Activated T-cell treated with anti-CD3 and anti-CD28 coated beads for 1 hour (primary cell): ENCODE measurements around the gene RELN.

ENCODE experiments used
- DNase-seq: peaks from one replicate; pipeline ENCODE4 v3.0.0-alpha.2; 2020; ENCODE audit warnings: low read depth

Gene RELN

DNA sequence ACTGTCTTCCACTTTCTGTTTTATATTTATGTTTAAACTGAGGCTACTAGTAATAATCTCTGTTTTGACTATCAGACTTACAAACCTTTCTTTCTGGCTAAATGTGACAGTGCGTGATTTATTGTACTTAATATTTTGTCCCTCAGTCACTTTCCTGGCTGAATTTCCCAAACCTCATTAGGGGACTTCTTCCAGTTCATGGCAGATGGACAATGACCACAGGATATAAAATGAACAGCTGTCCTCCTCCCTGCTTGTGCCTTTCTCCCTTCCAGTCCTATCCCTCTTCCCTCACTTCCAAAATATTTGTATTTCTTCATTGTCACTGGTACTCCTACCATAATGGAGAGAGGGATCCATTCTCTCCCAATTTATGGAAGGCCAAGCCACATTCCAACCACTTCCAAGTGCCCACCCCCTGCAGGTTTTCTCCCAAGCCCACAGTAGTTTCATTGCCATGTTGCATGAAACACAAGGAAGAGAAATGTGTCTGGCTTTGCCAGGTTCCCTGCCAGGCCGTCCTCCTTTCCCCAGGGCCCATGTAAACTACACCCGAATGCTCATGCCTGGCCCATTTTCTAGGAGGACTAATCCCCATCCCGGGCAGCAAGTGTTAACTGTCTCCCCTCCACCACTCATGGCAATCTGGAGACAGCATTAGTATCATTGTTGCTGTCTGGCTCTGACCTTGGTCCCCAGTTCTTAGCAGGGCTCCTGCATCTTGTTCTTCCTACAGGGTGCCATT is 273.9 kb downstream of the RELN start:
- DNase-seq: no peak

DNA sequence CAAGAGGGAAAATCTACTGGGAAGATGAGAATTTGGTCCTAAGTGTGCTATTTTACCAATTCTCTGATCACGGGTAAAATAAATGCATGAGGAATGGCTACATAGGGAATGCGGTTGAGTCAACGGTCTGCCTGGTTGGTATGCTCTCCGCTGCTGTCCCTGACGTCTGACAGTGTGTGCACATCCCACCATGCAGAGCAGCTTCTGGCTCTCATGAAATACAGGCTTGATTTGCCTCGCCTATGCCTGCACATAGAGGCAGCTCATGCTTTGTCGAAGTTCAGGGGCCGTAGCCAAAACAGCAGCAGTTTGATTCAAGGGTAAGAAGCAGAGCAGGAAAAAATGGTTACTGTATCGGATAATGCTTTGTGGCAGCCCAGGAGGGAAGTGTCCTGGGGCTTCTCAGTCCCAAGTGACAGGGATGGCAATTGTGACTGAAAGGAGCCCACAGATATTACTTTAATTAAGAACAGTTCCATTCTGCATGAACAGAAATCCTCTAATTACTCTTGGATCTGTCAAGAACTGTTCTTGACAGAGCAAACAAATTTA is 275.0 kb downstream of the RELN start:
- no peak for DNase-seq

DNA sequence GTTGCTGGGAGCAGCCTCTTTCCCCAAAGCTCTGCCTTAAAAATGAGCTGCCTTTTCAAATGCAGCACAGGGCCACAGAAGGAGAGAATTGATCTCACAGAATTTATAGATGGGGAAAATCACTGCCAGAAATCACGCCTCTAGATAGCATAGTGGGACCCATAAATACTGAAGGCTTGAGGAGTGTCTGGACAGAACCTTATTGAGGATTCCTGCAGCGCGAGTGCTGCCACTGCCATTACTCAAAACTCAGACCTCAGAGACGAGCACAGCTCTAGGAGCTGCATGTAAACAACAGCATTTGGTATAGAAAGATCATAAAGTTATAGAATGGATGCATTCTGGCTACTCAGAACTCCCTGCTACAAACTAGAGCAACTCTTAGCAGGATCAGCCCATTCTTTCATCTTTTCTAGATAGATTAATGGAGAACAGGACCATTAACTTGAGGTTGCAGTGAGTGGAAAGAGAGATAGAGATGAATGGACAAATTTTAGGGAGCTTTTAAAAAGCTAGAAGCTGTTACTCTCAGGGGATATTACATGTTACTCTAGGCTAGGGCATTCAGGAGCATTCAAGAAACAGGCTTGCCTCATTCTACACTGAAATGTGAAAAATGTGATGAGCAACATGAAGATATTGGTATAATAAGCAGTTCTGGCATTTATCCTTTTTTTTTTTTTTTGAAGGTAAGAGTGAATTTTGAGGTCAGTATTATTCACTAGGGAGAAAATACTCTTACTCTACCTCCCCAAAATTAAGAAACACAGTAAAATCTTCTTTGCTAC is 276.3 kb downstream of the RELN start:
- no peak for DNase-seq

DNA sequence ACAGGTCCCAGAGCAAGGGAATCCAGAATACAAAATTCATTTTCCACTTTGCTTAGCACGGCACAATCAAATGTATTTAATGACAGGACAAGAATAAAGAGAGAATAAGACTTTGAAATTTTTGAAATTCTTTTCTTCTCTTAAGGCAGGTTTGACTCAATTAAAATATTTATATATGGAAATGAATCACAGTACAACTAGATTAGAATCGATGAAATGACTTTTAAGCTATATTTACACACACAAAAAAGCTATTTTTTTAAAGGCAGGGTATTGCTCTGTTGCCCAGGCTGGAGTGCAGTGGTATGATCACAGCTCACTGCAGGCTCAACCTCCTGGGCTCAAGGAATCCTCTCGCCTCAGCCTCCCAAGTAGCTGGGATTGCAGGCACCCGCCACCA is 278.0 kb downstream of the RELN start:
- no peak for DNase-seq

DNA sequence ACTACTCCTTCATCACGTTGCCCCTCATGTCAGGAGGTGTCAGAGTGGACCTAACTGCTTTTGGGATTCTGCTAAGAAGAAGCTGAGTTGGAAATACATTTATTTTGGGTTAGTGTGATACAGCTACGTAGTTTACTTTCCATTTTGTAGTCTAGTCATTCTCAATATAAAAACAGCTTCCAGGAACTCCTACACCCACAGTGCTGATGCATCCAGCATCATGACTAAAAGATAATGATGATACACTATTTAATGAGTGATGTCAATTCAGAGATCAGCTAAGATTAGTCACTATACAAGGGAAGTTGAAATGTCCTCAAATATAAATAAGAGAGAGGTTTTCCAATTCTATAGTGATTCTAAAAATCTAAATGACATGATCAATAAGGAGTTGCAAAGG is 279.2 kb downstream of the RELN start:
- DNase-seq: no peak

DNA sequence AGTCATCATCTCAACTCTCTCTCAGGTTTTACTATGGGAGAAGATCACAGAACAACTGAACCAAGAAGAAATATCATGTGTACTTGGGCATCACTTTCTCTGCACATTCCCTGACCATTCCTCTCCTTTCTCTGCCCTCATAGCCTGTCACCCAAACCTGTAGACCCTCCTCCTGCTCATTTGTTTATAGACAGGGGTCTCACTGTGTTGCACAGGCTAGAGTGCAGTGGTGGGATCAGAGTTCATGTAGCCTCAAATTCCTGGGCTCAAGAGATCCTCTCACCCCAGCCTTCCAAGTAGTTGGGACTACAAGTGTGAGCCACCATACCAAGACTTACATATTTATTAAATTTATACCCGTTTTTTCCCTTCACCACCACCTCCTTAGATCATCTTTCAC is 282.7 kb downstream of the RELN start:
- DNase-seq: no peak

DNA sequence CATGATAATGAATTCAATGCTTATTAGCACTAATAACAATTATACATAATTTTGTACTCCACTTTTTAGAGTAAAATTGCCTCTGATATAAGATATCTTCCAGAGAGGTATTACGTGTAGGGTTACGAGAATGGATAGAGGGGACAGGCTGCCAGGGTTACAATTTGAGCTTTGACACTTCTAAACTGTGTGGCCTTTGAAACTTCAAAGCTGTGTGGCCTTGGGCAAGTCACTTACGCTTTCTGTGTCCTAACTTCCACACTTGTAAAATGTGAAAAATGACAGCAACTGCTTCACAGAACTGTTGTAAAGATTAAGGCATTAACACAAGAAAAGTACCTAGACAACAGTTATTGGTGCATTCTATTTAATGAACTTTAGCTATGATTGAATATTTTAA is 283.9 kb downstream of the RELN start:
- DNase-seq: no peak

DNA sequence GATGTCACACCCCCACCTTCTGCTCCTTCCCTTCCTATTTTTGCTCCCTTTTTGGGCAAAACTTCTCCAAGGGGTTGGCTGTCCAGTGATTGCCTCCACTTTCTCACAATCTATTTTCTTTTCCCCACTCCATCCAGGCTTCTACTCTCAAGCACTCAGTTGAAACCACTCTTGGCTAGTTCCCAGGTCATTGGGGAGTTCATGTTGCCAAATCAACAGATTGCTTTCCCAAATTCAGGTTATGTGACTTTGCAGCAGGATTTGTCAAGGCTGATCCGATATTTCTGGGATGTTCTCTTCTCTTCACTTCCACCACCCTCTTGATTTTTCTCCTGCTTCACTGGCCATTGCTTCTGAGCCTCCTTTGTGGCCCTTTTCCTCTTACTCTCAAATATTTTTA is 284.8 kb downstream of the RELN start:
- DNase-seq: no peak

DNA sequence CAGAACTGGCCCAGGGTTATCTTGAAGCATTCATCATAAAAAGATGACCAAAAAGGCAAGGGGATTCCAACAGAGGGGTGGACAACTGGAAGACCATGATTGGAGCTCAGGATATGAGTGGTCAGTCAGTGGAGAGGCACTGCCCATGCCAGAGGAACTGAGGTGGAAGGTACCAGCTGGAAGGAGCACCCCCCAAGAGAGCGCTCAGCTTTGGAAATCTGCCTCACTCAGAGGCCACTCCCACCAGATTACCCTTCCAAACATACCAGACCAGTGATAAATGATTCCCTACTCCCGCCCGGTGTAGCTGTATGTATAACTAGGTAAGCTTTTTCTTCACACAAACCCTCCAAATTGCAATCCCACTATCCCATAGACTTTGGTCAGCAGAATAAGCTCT is 286.5 kb downstream of the RELN start:
- DNase-seq: no peak

DNA sequence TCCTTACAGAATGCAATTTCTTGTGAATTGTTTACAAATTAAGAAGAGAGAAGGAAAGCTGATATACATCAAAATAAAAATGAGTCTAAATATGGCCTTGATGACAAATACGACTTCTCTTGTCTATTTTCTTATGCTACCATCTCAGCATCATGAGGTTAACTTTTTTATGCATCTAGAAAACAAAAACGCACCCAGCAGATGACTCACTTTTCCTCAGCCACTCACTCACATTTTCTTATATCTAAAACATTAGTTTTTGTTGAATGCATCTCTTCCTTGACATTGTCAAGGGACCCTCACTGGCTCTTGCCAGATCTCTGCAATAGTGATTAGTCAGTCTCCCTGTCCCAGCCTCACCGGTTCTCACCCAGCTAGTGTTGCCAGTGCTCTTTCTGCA is 287.0 kb downstream of the RELN start:
- no peak for DNase-seq

DNA sequence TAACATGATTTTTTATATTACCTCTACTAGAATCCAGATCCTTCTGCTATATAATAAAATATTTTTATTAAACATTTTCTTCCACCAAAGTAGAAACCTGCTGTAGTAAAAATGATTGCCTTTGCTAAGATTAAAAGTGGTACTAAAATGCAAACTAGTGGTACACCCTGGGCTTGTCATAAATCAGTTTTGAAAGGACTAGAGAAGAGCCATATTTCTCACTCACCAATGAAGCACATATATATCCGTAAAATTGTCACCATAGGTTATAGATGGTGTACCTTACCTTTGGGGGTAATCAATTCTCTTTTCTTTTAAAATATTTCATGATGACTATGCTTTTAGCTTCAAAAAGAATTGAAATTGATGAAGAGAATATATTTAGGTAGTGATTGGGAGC is 290.4 kb downstream of the RELN start:
- DNase-seq: no peak

DNA sequence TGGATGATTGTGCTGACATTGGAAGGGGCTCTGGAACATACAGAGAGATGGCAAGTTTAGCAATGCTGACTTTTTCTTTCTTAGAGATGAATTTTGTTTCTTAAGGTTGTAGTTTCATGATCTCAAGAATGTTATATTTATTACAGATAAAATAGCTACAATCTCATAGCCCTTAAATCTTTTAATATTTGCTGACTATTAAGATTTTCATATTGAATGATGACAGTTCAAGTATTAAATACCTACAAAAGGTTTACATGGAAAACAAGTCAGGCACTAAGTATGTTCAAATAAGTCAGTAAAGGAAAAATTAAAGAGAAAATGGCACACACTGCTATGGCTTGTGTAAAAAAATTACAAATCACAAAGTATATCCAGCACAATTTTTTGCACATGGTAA is 291.4 kb downstream of the RELN start:
- DNase-seq: no peak

DNA sequence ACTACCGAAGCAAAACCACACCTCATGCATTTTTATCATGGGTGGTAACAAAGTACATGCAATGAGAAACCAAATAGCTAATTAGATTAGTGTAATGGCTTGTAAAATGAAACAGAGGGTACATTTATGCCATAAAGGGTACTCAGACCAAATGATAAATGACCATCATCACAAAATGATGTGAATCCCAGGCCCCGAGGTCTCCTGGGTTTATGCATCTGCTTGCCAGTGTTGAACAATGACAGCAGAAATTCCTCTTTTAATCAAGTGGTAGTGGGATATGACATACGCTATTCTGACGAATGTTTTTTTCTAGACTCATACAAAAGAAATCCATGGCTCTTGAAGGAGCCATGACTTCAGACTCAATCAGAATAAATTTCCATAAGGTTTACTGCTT is 293.9 kb downstream of the RELN start:
- DNase-seq: no peak

DNA sequence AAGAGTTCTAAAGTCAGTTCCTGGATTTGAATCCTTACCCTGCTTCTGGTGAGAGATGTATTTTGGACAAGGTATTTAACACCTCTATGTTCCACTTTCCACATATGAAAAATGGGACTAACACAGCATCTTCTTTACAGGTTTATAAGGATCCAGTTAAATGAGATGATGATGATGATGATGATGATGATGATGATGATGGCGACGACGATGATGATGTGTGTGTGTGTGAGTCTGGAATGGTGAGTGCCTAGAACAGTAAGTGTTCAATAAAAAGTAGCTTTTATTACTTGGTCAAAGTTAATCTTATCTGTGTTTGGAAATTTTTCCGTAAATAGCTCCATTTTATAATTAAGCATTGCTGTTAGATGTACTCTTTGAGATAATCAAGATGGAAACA is 295.2 kb downstream of the RELN start:
- no peak for DNase-seq

DNA sequence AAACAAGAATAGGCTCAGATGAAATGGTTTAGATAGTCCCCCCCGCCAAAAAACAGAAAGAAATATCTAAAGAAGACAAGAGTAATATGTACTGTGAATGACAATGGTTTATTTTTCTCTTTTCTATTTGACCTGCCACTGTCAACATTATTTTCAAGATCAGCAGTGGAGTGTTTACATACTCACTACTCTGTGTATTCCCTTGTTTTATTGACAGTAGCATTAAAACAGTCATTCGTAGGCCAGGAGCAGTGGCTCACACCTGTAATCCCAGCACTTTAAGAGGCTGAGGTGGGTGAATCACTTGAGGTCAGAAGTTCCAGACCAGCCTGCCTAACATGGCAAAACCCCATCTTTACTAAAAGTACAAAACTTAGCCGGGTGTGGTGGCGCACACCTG is 298.2 kb downstream of the RELN start:
- DNase-seq: no peak

DNA sequence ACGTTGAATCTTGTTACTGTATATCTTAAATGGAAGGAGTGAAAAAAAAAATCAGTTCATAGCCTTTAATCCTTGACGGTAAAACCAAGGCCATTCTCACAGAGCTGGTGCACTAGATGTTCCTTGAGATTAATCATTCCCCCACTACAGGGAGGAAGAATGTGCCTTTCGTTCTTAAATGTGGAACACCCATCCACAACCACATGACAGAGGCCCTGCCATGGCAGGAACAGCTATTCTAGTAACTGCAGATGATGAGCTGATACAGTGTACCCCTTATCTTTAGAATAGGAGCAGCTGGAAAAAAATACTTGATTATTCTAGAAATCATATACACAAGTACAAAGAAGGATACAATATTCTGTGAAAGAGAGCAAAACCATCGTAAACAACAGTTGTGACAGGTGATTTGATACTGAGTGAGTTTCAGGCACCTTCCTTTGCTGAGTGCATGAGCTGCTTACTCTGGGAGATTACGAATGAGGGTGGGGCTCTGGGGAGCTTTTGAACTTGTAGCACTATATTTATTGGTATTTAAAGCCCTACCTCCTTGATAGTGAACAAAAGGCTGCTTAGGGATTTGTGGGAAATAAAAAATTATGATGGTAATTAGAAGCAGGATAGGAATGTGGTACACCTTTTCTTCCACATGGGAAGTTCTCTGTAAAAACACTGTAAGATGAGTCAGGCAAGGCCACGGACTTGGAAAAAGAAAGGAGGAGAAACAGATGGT is 299.1 kb downstream of the RELN start:
- DNase-seq: no peak

DNA sequence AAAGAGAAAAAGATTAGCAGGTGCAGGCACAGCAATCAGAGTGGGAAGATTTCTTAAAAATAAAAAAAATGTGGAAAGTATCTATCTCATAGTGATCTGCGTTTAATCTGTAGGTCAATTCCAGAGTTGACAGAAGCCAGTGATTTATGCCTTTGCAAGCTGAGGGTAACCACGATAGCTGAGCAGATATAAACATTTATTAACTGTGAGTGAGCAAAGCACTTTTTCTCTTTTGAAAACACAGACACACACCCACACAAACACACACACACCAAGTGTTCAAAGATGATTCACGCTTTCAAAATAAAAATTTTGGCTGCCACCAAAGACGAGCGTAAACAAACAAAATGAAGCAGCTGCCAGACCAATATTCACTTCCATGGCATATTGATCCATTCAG is 300.2 kb downstream of the RELN start:
- DNase-seq: no peak

DNA sequence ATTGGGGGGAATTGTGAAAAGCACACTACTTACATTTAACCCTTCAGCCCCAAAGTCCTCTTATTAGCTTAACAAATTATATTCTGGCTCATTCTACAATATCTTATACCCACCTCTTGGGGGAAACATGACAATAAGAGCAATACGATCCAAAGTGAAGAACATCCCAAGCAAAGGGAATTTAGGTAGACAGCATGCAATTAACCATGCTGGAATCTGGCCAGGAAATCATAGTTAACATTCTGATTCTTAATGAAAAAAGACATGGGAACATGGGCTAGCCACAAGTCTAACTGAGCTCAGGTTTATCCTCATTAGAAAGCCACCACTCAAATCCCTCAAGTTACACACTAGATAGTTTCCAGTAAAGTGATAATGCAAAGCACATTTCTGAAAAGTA is 301.5 kb downstream of the RELN start:
- no peak for DNase-seq

DNA sequence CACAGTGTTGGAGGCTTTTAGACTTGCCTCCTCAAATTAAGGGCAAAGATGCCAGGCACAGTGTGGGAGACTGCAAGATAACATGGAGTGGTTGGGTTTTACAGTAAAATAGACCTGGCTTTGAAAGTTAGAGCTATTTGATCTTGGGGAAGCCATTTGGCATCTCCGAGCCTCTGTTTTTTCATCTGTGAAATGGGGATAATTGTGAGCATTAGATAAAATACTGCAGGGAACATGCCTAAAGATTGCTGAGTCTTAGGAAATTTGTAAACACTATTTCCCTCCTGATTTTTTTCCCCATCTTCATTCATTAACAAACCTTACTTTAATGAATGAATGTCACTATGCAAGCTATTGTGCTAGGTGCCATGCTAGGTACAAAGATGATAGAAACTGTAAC is 302.2 kb downstream of the RELN start:
- DNase-seq: no peak

DNA sequence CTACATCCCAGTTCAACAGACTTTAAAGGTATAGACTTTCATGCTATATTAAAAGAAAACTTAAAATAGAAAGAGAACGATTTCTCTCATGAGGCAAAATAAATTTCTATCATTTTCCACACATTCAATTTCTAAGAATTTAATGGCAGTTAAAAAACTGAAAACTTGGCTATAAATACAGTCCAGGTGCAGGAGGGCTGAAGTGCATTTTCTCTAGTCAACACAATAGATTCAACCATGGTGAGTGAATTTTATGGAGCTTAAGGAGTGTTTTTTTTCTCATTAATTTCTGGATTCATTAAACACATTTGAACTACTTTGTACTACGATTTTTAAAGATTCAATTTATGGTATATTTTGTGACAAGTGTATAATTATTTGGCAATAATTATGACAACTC is 302.7 kb downstream of the RELN start:
- no peak for DNase-seq

DNA sequence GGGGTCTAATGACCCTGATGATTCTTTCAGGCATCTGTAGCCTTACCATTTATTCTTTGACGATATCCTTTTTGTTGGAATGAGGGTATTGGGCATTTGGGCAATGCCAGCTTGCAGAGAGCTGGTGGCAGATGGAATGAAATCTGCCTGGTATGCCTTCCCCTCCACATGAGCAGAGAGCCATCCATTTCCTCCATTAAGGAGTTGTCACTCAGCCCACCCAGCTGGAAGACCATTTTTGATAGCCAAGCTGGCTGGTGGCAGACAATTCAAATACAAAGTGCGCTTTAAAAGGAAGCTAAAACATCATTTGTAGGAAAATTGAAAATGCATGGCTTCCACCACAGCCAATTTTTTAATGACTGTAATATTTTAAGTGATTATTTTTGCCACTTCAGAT is 303.4 kb downstream of the RELN start:
- DNase-seq: no peak

DNA sequence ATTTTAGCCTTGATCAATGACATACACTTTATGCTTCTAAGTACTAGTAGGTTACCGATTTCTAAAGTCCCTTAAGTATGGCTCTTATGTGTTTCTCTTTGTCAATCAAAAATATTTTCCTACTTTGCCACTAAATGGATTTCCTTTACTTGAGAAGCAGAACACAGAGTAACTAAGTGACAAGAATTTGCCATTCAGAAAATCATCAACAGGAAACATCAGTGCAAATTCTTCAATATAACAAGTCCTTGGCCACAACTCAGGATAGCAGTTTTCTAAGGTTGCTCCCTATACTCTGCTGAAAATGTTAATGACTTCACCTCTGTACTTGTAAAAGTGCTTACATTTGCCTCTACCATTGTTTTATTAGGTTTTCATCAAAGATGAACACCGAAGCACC is 303.8 kb downstream of the RELN start:
- DNase-seq: no peak

DNA sequence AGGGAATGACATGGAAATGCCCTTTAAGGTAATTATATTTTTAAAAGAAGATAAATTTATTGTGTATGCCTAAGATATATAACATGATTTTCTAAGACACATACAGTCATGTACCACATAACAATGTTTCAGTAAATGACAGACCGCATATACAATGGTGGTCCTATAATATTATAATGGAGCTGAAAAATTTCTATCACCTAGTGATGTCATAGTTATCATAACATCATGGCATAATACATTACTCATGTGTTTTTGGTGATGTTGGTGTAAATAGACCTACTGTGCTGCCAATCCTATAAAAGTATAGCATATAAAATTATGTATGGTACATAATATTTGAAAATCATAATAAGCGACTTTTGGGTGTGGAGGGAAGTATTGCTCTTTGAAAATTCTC is 306.1 kb downstream of the RELN start:
- no peak for DNase-seq
